GM12864 (cell line): ENCODE results near the gene PRDM11.

ENCODE experiments used
- DNase-seq: peaks from one replicate; pipeline ENCODE4 v3.0.0-alpha.2; 2011; ENCODE audit warnings: low read depth
- H3K4me3 ChIP-seq: 2 replicates; pipeline ENCODE4 v1.5.1; 2011; ENCODE audit warnings: mild to moderate bottlenecking, low read depth, low read length, control low read depth
- CTCF ChIP-seq: IDR thresholded peaks from 2 replicates; pipeline ENCODE4 v1.5.1; 2011; ENCODE audit warnings: low read depth, mild to moderate bottlenecking, moderate library complexity, low read length, control low read depth, inconsistent platforms; ENCODE audit errors: missing control alignments

PRDM11 gene

GRCh38 chr11:45212566-45213315 is 66.3 kb downstream of the PRDM11 start:
- TF ChIP-seq CTCF, result peak; percentile 18
- DNase-seq, result no peak
- no peak overlapping the region for H3K4me3 ChIP-seq

GRCh38 chr11:45213316-45213665 is 66.9 kb downstream of the PRDM11 start:
- no peak for TF ChIP-seq CTCF
- DNase-seq, result no peak
- H3K4me3 ChIP-seq, result no peak overlapping the region

GRCh38 chr11:45213717-45214116 is 67.3 kb downstream of the PRDM11 start:
- no peak for DNase-seq
- no peak overlapping the region for H3K4me3 ChIP-seq
- TF ChIP-seq CTCF, result no peak

GRCh38 chr11:45215098-45215865 is 68.8 kb downstream of the PRDM11 start:
- no peak for TF ChIP-seq CTCF
- DNase-seq, result no peak
- no peak overlapping the region for H3K4me3 ChIP-seq

- no peak for TF ChIP-seq CTCF
- DNase-seq, result no peak
- H3K4me3 ChIP-seq, result no peak overlapping the region
These were observed 69.6 kb downstream of the PRDM11 start for GRCh38 chr11:45216031-45216430.

GRCh38 chr11:45216901-45217300 is 70.5 kb downstream of the PRDM11 start:
- no peak for TF ChIP-seq CTCF
- DNase-seq, result no peak
- H3K4me3 ChIP-seq, result no peak overlapping the region
